Measurements from ENCODE around the gene CRIM1. TPM values are rescaled to one million over a fixed set of nuclear protein-coding genes. Genes with fewer than 3 reads are reported as not detected.

The CRIM1 gene
- total and polyA plus RNA-seq, 5 donors from 2014 or later = 0.15 to 2.7 (median 0.74) TPM

- no peaks in the 10 kb centered on the region for H3K27me3 ChIP-seq (ENCODE audit: control insufficient read depth, insufficient read depth, low read length)
- H3K36me3 ChIP-seq (ENCODE audit: control insufficient read depth, insufficient read depth, low read length) = no peaks in the 10 kb centered on the region
- Mint-ChIP-seq H3K27me3 (no peaks in the 10 kb centered on the region), H3K4me3 (no peak overlapping the region), H3K36me3 (peaks cover 18% of the 10 kb centered on the region), H3K27ac (no peak overlapping the region), H3K9me3 (peaks cover 0 to 2% (median 0%) of the 10 kb centered on the region in 7 donors), H3K4me1 (no peaks in the 10 kb centered on the region)
- no peaks in the 10 kb centered on the region for H3K4me1 ChIP-seq (ENCODE audit: control insufficient read depth, insufficient read depth, low read length, poor library complexity, severe bottlenecking)
- no peak overlapping the region for H3K4me3 ChIP-seq (ENCODE audit: low read depth, low read length)
- no peak for DNase-seq
- no peak overlapping the region for H3K27ac ChIP-seq (ENCODE audit: insufficient read depth, low read length, poor library complexity, severe bottlenecking)
- ATAC-seq (ENCODE audit: low read depth in 2 of 2) = no peak
- no peaks in the 10 kb centered on the region for H3K9me3 ChIP-seq (ENCODE audit: control insufficient read depth in 2 of 2, low read length in 2 of 2)
These were observed 173.3 kb downstream of the CRIM1 start for GRCh38 chr2:36528766-36529392.

GRCh38 chr2:36530178-36530982 lies 174.8 kb downstream of the CRIM1 start:
- no peaks in the 10 kb centered on the region for H3K27me3 Mint-ChIP-seq
- no peak for ATAC-seq (ENCODE audit: low read depth in 2 of 2)

GRCh38 chr2:36530983-36531354 lies 175.4 kb downstream of the CRIM1 start:
- no peaks in the 10 kb centered on the region for H3K27me3 ChIP-seq (ENCODE audit: control insufficient read depth, insufficient read depth, low read length)
- H3K9me3 ChIP-seq (ENCODE audit: control insufficient read depth in 2 of 2, low read length in 2 of 2) = no peaks in the 10 kb centered on the region
- no peaks in the 10 kb centered on the region for H3K4me1 ChIP-seq (ENCODE audit: control insufficient read depth, insufficient read depth, low read length, poor library complexity, severe bottlenecking)
- H3K27ac ChIP-seq (ENCODE audit: insufficient read depth, low read length, poor library complexity, severe bottlenecking) = no peak overlapping the region
- Mint-ChIP-seq H3K27me3 (no peaks in the 10 kb centered on the region), H3K4me1 (no peaks in the 10 kb centered on the region), H3K36me3 (peaks cover 13% of the 10 kb centered on the region), H3K4me3 (no peak overlapping the region), H3K9me3 (peaks cover 0 to 2% (median 0%) of the 10 kb centered on the region in 7 donors), H3K27ac (no peak overlapping the region)
- no peak overlapping the region for H3K4me3 ChIP-seq (ENCODE audit: low read depth, low read length)
- no peaks in the 10 kb centered on the region for H3K36me3 ChIP-seq (ENCODE audit: control insufficient read depth, insufficient read depth, low read length)
- no peak for ATAC-seq (ENCODE audit: low read depth in 2 of 2)
- DNase-seq = no peak

More at GRCh38 chr2:36530178-36530982, 174.8 kb downstream of the CRIM1 start:
- H3K4me3 ChIP-seq (ENCODE audit: low read depth, low read length) = no peak overlapping the region
- H3K4me1 ChIP-seq (ENCODE audit: control insufficient read depth, insufficient read depth, low read length, poor library complexity, severe bottlenecking) = no peaks in the 10 kb centered on the region
- no peaks in the 10 kb centered on the region for H3K27me3 ChIP-seq (ENCODE audit: control insufficient read depth, insufficient read depth, low read length)
- no peak for DNase-seq
- H3K36me3 Mint-ChIP-seq = peaks cover 13% of the 10 kb centered on the region
- peaks cover 0 to 2% (median 0%) of the 10 kb centered on the region in 7 donors for H3K9me3 Mint-ChIP-seq
- H3K4me1 Mint-ChIP-seq = no peaks in the 10 kb centered on the region
- no peaks in the 10 kb centered on the region for H3K36me3 ChIP-seq (ENCODE audit: control insufficient read depth, insufficient read depth, low read length)
- no peak overlapping the region for H3K27ac ChIP-seq (ENCODE audit: insufficient read depth, low read length, poor library complexity, severe bottlenecking)
- no peaks in the 10 kb centered on the region for H3K9me3 ChIP-seq (ENCODE audit: control insufficient read depth in 2 of 2, low read length in 2 of 2)
- no peak overlapping the region for H3K27ac Mint-ChIP-seq
- H3K4me3 Mint-ChIP-seq = no peak overlapping the region

DNA sequence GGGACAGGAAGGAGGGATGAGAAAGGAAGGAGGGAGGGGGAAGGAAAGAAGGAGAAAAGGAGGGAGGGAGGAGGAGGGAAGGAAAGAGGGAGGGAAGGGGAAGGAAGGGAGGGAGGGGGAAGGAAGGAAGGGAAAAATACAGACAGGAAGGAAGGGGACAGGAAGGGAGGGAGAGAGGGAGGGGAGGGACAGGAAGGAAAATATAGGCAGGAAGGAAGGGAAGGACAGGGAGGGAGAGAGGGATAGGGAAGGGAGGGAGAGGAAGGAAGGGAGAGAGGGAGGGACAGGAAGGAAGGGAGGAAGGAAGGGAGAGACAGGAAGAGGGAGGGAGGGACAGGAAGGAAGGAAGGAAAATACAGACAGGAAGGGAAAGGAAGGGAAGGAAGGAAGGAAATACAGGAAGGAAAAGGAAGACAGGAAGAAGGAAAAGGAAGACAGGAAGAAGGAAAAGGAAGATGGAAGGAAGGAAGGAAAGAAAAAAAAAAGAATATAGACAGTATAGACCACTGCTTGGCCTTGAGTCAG lies 178.8 kb downstream of the CRIM1 start:
- H3K27me3 ChIP-seq (ENCODE audit: control insufficient read depth, insufficient read depth, low read length) = no peaks in the 10 kb centered on the region
- no peaks in the 10 kb centered on the region for H3K9me3 ChIP-seq (ENCODE audit: control insufficient read depth in 2 of 2, low read length in 2 of 2)
- Mint-ChIP-seq H3K36me3 (peaks cover 10% of the 10 kb centered on the region), H3K27me3 (no peaks in the 10 kb centered on the region), H3K27ac (peak overlapping the region in 1 of 3 donors; percentile 83), H3K9me3 (peaks cover 0 to 2% (median 0%) of the 10 kb centered on the region in 7 donors), H3K4me1 (no peaks in the 10 kb centered on the region), H3K4me3 (no peak overlapping the region)
- no peaks in the 10 kb centered on the region for H3K36me3 ChIP-seq (ENCODE audit: control insufficient read depth, insufficient read depth, low read length)
- no peaks in the 10 kb centered on the region for H3K4me1 ChIP-seq (ENCODE audit: control insufficient read depth, insufficient read depth, low read length, poor library complexity, severe bottlenecking)
- ATAC-seq (ENCODE audit: low read depth in 2 of 2) = no peak
- H3K27ac ChIP-seq (ENCODE audit: insufficient read depth, low read length, poor library complexity, severe bottlenecking) = no peak overlapping the region
- H3K4me3 ChIP-seq (ENCODE audit: low read depth, low read length) = no peak overlapping the region
- no peak for DNase-seq

GRCh38 chr2:36535099-36535498 lies 179.5 kb downstream of the CRIM1 start:
- ATAC-seq (ENCODE audit: low read depth in 2 of 2) (no peak), DNase-seq (no peak)
- Histone ChIP-seq H3K4me1 (ENCODE audit: control insufficient read depth, insufficient read depth, low read length, poor library complexity, severe bottlenecking) (no peaks in the 10 kb centered on the region), H3K9me3 (ENCODE audit: control insufficient read depth in 2 of 2, low read length in 2 of 2) (no peaks in the 10 kb centered on the region), H3K36me3 (ENCODE audit: control insufficient read depth, insufficient read depth, low read length) (no peaks in the 10 kb centered on the region), H3K4me3 (ENCODE audit: low read depth, low read length) (no peak overlapping the region), H3K27ac (ENCODE audit: insufficient read depth, low read length, poor library complexity, severe bottlenecking) (no peak overlapping the region), H3K27me3 (ENCODE audit: control insufficient read depth, insufficient read depth, low read length) (no peaks in the 10 kb centered on the region)
- Mint-ChIP-seq H3K27ac (no peak overlapping the region), H3K27me3 (no peaks in the 10 kb centered on the region), H3K4me1 (no peaks in the 10 kb centered on the region), H3K9me3 (peaks cover 0 to 2% (median 0%) of the 10 kb centered on the region in 7 donors), H3K4me3 (no peak overlapping the region), H3K36me3 (peaks cover 10% of the 10 kb centered on the region)

GRCh38 chr2:36536776-36537175 lies 181.2 kb downstream of the CRIM1 start:
- Histone ChIP-seq H3K4me3 (ENCODE audit: low read depth, low read length) (no peak overlapping the region), H3K36me3 (ENCODE audit: control insufficient read depth, insufficient read depth, low read length) (no peaks in the 10 kb centered on the region), H3K9me3 (ENCODE audit: control insufficient read depth in 2 of 2, low read length in 2 of 2) (no peaks in the 10 kb centered on the region), H3K4me1 (ENCODE audit: control insufficient read depth, insufficient read depth, low read length, poor library complexity, severe bottlenecking) (no peaks in the 10 kb centered on the region), H3K27me3 (ENCODE audit: control insufficient read depth, insufficient read depth, low read length) (no peaks in the 10 kb centered on the region), H3K27ac (ENCODE audit: insufficient read depth, low read length, poor library complexity, severe bottlenecking) (no peak overlapping the region)
- H3K36me3 Mint-ChIP-seq = peaks cover 16% of the 10 kb centered on the region
- no peak overlapping the region for H3K27ac Mint-ChIP-seq
- H3K4me1 Mint-ChIP-seq = no peaks in the 10 kb centered on the region
- peaks cover 0 to 2% (median 0%) of the 10 kb centered on the region in 7 donors for H3K9me3 Mint-ChIP-seq
- DNase-seq (no peak), ATAC-seq (ENCODE audit: low read depth in 2 of 2) (no peak)
- no peaks in the 10 kb centered on the region for H3K27me3 Mint-ChIP-seq
- no peak overlapping the region for H3K4me3 Mint-ChIP-seq

- H3K4me1 Mint-ChIP-seq = no peaks in the 10 kb centered on the region
These were observed 182.8 kb downstream of the CRIM1 start for GRCh38 chr2:36538335-36538734.

More at GRCh38 chr2:36538335-36538734, 182.8 kb downstream of the CRIM1 start:
- no peaks in the 10 kb centered on the region for H3K4me1 ChIP-seq (ENCODE audit: control insufficient read depth, insufficient read depth, low read length, poor library complexity, severe bottlenecking)
- DNase-seq (no peak), ATAC-seq (ENCODE audit: low read depth in 2 of 2) (no peak)
- H3K27ac Mint-ChIP-seq = no peak overlapping the region
- H3K4me3 Mint-ChIP-seq = no peak overlapping the region
- H3K9me3 Mint-ChIP-seq = peaks cover 0 to 2% (median 0%) of the 10 kb centered on the region in 7 donors
- H3K9me3 ChIP-seq (ENCODE audit: control insufficient read depth in 2 of 2, low read length in 2 of 2) = no peaks in the 10 kb centered on the region
- H3K4me3 ChIP-seq (ENCODE audit: low read depth, low read length) = no peak overlapping the region
- H3K27me3 ChIP-seq (ENCODE audit: control insufficient read depth, insufficient read depth, low read length) = no peaks in the 10 kb centered on the region
- H3K27ac ChIP-seq (ENCODE audit: insufficient read depth, low read length, poor library complexity, severe bottlenecking) = no peak overlapping the region
- H3K36me3 ChIP-seq (ENCODE audit: control insufficient read depth, insufficient read depth, low read length) = no peaks in the 10 kb centered on the region
- peaks cover 14% of the 10 kb centered on the region for H3K36me3 Mint-ChIP-seq
- H3K27me3 Mint-ChIP-seq = no peaks in the 10 kb centered on the region
